ENCODE data around the gene EMP3. TPM values are rescaled to one million over a fixed set of nuclear protein-coding genes. Genes with fewer than 3 reads are reported as not detected.
"Not testable (repeated sequence)": the region's sequence is repeated elsewhere in the genome, so short reads cannot be mapped to it uniquely, and the experiment has no call there.

EMP3 gene, protein sequence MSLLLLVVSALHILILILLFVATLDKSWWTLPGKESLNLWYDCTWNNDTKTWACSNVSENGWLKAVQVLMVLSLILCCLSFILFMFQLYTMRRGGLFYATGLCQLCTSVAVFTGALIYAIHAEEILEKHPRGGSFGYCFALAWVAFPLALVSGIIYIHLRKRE
- 100 to 1,000 TPM; 110 to 113 TPM for total RNA-seq

DNA sequence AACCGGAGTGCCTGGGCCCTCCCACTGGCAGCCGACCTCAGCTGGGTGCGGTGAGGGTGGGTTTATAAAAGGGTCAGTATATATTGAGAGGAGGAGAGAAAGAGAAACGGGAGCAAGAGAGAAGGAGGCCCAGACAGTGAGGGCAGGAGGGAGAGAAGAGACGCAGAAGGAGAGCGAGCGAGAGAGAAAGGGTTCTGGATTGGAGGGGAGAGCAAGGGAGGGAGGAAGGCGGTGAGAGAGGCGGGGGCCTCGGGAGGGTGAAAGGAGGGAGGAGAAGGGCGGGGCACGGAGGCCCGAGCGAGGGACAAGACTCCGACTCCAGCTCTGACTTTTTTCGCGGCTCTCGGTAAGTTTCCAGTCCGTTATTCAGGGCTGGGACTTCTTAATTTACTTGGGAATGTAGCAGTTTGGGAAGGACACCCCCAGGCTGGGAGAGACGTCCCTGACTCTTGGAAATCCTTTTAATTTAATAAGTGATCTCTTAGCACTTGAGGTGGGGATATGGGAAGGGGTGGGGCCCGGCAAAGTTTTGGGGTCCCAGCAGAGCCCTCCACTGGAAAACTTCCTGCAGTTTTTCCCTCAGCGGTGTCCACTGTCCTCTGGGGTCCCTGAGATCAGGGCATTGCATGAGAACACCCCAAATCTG lies at the start of gene EMP3:
Gene EMP3 (plus strand): TSS at position 288 of the 646 bp plus-strand sequence. CDS start 1,293 bp downstream, outside the sequence.
- DNase-seq, result peak; percentile 92
- H3K36me3 Mint-ChIP-seq (ENCODE audit: low read depth), result peaks cover 38% of the 10 kb centered on the region
- intact Hi-C loops (cut with micrococcal nuclease), result loop anchor here (10.0 kb wide), 1 partner anchor 721 kb away; the partner anchor contains the start of gene BICRA
- H3K4me3 Mint-ChIP-seq, result peak within 1 kb of the TSS; percentile 95
- H3K27me3 Mint-ChIP-seq (ENCODE audit: low read depth), result no peaks in the 10 kb centered on the region
- peaks cover 2% of the 10 kb centered on the region for H3K9me3 Mint-ChIP-seq
- CTCF ChIA-PET, result interaction anchor here (0.6 to 10.3 kb wide), 3 partner anchors 9 to 519 kb away, joined by 3 to 131 read pairs (median 3); no protein-coding TSS in a partner anchor
- peaks cover 81% of the 10 kb centered on the region for H3K4me1 Mint-ChIP-seq (ENCODE audit: low read depth)
- peak within 1 kb of the TSS; percentile 99 for H3K27ac Mint-ChIP-seq

DNA sequence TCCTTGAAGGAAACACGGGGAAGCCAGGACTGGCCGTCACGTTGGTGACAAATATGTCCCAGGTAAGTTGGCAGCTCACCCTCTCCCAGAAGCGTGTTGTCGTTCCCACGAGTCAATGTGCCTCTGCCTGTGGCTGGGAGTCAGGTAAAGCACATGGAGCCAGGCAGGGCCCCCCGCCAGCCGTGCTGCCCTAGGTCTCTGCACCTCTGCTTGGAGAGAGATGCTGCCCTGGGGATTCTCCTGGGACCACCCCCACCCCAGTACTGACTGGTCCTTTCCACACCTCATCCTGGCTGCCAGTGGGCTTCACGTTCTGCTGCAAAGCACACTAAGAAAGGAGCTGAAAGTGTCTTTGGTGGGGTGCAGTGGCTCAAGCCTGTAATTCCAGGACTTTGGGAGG lies 45.6 kb upstream of the EMP3 start:
- H3K27me3 Mint-ChIP-seq (ENCODE audit: low read depth), result no peaks in the 10 kb centered on the region
- no peak for DNase-seq
- H3K4me1 Mint-ChIP-seq (ENCODE audit: low read depth), result no peaks in the 10 kb centered on the region
- H3K27ac Mint-ChIP-seq, result no peak overlapping the region
- intact Hi-C loops (cut with micrococcal nuclease), result no loop called here
- H3K9me3 Mint-ChIP-seq, result no peaks in the 10 kb centered on the region
- CTCF ChIA-PET, result no interaction called here
- H3K4me3 Mint-ChIP-seq, result no peak overlapping the region
- no peaks in the 10 kb centered on the region for H3K36me3 Mint-ChIP-seq (ENCODE audit: low read depth)

DNA sequence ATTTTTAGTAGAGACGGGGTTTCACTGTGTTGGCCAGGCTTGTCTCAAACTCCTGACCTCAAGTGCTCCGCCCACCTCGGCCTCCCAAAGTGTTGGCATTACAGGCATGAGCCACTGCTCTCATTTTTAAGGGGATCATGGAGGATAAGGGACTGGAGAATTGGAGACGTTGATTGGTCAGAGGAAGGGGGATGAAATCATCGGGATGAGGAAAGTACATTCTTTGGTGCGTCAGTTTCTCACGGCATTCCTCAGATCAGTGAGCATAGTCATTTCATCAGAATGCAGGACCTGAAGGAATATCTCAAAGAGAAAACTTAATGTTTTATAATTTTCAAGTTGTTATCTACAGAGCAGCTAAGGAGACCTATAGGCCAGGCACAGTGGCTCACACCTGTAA lies 41.4 kb upstream of the EMP3 start:
- Mint-ChIP-seq H3K27me3 (ENCODE audit: low read depth) (no peaks in the 10 kb centered on the region), H3K4me1 (ENCODE audit: low read depth) (no peaks in the 10 kb centered on the region), H3K36me3 (ENCODE audit: low read depth) (peaks cover 9% of the 10 kb centered on the region), H3K9me3 (peaks cover 11% of the 10 kb centered on the region), H3K27ac (no peak overlapping the region), H3K4me3 (no peak overlapping the region)
- DNase-seq, result no peak
- CTCF ChIA-PET, result no interaction called here
- intact Hi-C loops (cut with micrococcal nuclease), result no loop called here

DNA sequence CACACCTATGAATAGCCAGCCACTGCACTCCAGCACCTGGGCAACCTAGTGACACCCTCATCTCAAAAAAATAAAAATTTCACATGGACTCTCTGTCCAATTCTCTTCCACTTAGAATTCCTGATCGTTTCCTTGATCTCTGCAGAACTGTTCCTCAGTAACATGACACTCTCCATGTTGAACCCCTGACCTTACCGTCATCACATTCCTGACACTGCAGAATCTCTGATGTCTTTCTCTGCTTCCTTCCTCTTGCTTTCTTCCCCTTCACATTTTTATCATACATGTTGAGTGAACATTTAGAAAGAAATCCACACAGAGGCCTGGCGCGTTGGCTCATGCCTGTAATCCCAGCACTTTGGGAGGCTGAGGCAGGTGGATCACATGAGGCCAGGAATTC lies 40.5 kb upstream of the EMP3 start:
- Mint-ChIP-seq H3K27me3 (ENCODE audit: low read depth) (no peaks in the 10 kb centered on the region), H3K27ac (no peak overlapping the region), H3K4me3 (no peak overlapping the region), H3K4me1 (ENCODE audit: low read depth) (no peaks in the 10 kb centered on the region), H3K9me3 (peaks cover 11% of the 10 kb centered on the region), H3K36me3 (ENCODE audit: low read depth) (peaks cover 9% of the 10 kb centered on the region)
- no peak for DNase-seq
- intact Hi-C loops (cut with micrococcal nuclease), result no loop called here
- CTCF ChIA-PET, result interaction anchor here (0.7 kb wide), 1 partner anchor 285 kb away, joined by 4 read pairs; no protein-coding TSS in a partner anchor

DNA sequence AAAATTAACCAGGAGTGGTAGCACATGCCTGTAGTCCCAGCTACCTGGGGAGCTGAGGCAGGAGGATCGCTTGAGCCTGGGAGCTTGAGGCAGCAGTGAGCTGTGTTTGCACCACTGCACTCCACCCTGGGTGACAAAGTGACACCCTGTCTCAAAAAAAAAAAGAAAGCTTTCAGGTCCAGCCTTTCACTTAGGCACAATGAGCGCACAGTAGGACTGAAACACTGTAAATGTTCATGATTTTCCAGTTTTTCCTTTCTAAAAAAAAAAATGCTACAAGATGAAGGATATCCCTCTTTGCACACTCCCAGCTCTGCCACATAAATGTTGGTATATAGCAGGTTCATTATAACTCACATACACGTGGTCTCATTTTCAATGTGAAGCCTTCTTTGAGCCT lies 37.6 kb upstream of the EMP3 start:
- Mint-ChIP-seq H3K27me3 (ENCODE audit: low read depth) (no peaks in the 10 kb centered on the region), H3K4me3 (no peak overlapping the region), H3K4me1 (ENCODE audit: low read depth) (peaks cover 6% of the 10 kb centered on the region), H3K27ac (no peak overlapping the region), H3K9me3 (peaks cover 11% of the 10 kb centered on the region), H3K36me3 (ENCODE audit: low read depth) (peaks cover 9% of the 10 kb centered on the region)
- CTCF ChIA-PET, result interaction anchor here (0.6 to 1.5 kb wide), 4 partner anchors 12 to 86 kb away, joined by 4 to 8 read pairs (median 6); no protein-coding TSS in a partner anchor
- intact Hi-C loops (cut with micrococcal nuclease), result no loop called here
- DNase-seq, result no peak

DNA sequence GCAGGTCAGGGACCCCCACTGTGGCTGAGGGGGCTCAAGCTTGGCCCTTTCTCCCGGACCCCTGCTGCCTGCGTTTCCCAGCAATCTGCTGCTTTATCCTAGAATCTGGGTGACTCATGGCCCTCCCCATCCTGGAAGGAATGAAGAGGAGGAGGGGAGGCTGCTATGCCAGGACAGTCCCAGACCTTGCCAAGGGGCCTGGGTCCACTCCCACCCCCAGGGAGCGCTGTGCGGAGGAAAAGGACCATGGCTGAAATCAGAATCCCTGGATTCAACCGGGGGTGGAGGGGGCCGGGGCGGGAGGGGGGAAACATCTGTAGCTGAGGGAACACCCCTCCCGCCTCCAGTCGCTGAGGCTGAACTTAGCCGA lies 35.0 kb upstream of the EMP3 start:
- Mint-ChIP-seq H3K4me3 (no peak overlapping the region), H3K36me3 (ENCODE audit: low read depth) (peaks cover 9% of the 10 kb centered on the region)

DNA sequence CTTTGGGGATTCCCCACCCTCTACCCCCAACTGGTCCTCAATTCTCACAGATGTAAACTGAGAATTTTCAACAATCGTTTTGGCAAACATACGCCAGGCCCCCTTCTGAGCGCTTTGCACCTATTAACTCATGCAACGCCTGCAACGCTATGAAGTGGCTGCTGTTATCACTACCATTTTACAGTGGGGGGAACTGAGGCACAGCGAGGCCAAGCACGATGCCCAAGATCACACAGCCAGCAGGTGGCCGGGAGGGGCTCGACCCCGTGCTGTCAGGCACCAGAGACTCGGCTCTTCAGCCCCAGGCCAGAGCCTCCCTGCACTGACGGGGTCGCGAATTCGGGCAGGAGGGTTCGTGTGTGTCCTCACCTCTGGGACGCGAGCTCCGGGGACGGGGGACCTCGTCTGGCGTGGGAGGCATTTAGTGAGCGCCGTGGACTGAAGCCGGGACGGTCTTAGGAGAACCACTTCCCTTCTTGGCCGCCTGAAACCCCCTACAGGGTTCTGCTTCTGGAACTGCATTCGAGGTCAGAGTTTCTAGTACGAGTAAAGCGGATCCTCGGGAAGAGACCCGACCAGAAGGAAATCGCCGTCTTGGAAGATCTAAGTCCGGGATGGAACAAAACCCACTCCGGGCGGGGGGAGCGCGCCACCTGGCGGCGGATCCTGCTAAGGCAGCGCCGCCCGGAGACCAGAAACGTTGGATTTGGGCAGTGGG lies 34.4 kb upstream of the EMP3 start:
- intact Hi-C loops (cut with micrococcal nuclease), result loop anchor here (1.0 kb wide), 2 partner anchors 20 to 24 kb away; no protein-coding TSS in a partner anchor
- peak; percentile 59 for DNase-seq
- H3K27me3 Mint-ChIP-seq (ENCODE audit: low read depth), result no peaks in the 10 kb centered on the region
- CTCF ChIA-PET, result interaction anchor here (0.6 to 5.8 kb wide), 3 partner anchors 10 to 23 kb away, joined by 3 to 69 read pairs (median 3); partner anchors contain the start of gene ZNF114
- peaks cover 11% of the 10 kb centered on the region for H3K9me3 Mint-ChIP-seq
- no peak overlapping the region for H3K27ac Mint-ChIP-seq
- H3K36me3 Mint-ChIP-seq (ENCODE audit: low read depth), result peaks cover 9% of the 10 kb centered on the region
- peak overlapping the region; percentile 74 for H3K4me3 Mint-ChIP-seq
- peaks cover 6% of the 10 kb centered on the region for H3K4me1 Mint-ChIP-seq (ENCODE audit: low read depth)

More for the DNA sequence above, 35.0 kb upstream of the EMP3 start:
- Mint-ChIP-seq H3K9me3 (peaks cover 11% of the 10 kb centered on the region), H3K27ac (no peak overlapping the region), H3K27me3 (ENCODE audit: low read depth) (no peaks in the 10 kb centered on the region), H3K4me1 (ENCODE audit: low read depth) (peaks cover 6% of the 10 kb centered on the region)
- no peak for DNase-seq
- CTCF ChIA-PET, result interaction anchor here (0.6 to 5.8 kb wide), 4 partner anchors 9 to 164 kb away, joined by 3 to 69 read pairs (median 4); partner anchors contain the start of gene ZNF114
- intact Hi-C loops (cut with micrococcal nuclease), result no loop called here

DNA sequence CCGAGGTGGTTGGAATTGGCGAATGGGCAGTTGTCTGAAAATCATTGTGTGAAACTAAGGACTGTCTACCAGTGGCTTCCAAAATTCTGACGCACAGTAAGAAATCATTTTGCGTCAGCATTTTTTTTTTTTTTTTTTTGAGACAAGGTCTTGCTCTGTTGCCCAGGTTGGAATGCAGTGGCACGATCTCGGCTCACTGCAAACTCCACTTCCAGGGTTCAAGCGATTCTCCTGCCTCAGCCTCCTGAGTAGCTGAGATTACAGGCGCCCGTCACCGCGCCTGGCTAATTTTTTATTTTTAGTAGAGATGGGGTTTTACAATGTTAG lies 33.9 kb upstream of the EMP3 start:
- H3K9me3 Mint-ChIP-seq; H3K36me3 Mint-ChIP-seq (ENCODE audit: low read depth); H3K27ac Mint-ChIP-seq; H3K4me1 Mint-ChIP-seq (ENCODE audit: low read depth); DNase-seq; H3K27me3 Mint-ChIP-seq (ENCODE audit: low read depth): not testable (repeated sequence)
- intact Hi-C loops (cut with micrococcal nuclease), result loop anchor here (1.0 kb wide), 2 partner anchors 20 to 24 kb away; no protein-coding TSS in a partner anchor
- peak overlapping the region; percentile 74 for H3K4me3 Mint-ChIP-seq
- CTCF ChIA-PET, result interaction anchor here (0.7 to 5.8 kb wide), 5 partner anchors 15 to 1005 kb away, joined by 3 to 69 read pairs (median 3); partner anchors contain the start of gene ZNF114

DNA sequence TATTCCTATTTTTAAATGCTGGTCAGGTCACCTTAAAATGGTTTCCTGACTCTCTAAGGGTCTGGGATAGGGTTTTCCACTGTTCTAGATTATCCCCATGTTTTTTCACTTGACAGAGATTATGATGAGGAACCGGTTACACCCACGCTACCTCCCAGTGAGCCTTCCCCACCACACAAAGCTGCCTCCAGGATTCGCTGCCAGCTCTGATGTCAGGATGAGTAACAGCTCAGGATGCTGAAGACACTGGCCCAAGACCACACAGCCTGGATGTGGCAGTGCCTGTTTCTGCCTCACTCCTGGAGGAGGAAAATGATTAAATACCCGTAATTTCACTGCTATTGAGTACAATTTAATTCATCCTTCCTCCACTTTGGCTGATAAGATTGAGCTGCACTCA lies 32.6 kb upstream of the EMP3 start:
- DNase-seq, result no peak
- H3K4me1 Mint-ChIP-seq (ENCODE audit: low read depth), result peaks cover 6% of the 10 kb centered on the region
- no peak overlapping the region for H3K4me3 Mint-ChIP-seq
- no peaks in the 10 kb centered on the region for H3K27me3 Mint-ChIP-seq (ENCODE audit: low read depth)
- intact Hi-C loops (cut with micrococcal nuclease), result no loop called here
- no peak overlapping the region for H3K27ac Mint-ChIP-seq
- CTCF ChIA-PET, result interaction anchor here (0.9 to 5.8 kb wide), 6 partner anchors 12 to 139 kb away, joined by 3 to 69 read pairs (median 4); partner anchors contain the start of genes SYNGR4 and ZNF114
- no peaks in the 10 kb centered on the region for H3K36me3 Mint-ChIP-seq (ENCODE audit: low read depth)
- H3K9me3 Mint-ChIP-seq, result no peaks in the 10 kb centered on the region

DNA sequence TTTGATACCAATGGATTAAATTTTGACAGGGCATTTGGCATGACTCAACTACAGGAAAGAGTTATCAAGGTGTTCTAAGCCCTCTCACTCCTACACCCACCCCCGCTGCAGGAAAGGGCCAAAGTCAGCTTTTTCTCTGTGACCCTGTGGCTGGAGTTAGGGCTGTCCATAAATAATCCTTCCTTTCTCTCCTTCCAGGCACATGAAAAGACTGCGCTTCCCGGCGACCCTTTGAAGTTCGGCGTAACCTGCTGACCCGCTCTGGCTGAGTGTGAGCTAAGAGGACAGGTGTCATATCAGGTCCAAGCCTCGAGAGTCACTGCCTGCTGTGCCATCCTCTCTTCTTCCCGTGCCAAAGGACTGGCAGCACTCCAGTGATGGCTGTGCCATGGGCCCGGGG lies 29.9 kb upstream of the EMP3 start:
- Mint-ChIP-seq H3K27me3 (ENCODE audit: low read depth) (no peaks in the 10 kb centered on the region), H3K27ac (no peak overlapping the region), H3K4me3 (no peak overlapping the region), H3K9me3 (no peaks in the 10 kb centered on the region), H3K36me3 (ENCODE audit: low read depth) (no peaks in the 10 kb centered on the region), H3K4me1 (ENCODE audit: low read depth) (peaks cover 6% of the 10 kb centered on the region)
- no peak for DNase-seq
- CTCF ChIA-PET, result no interaction called here
- intact Hi-C loops (cut with micrococcal nuclease), result no loop called here

DNA sequence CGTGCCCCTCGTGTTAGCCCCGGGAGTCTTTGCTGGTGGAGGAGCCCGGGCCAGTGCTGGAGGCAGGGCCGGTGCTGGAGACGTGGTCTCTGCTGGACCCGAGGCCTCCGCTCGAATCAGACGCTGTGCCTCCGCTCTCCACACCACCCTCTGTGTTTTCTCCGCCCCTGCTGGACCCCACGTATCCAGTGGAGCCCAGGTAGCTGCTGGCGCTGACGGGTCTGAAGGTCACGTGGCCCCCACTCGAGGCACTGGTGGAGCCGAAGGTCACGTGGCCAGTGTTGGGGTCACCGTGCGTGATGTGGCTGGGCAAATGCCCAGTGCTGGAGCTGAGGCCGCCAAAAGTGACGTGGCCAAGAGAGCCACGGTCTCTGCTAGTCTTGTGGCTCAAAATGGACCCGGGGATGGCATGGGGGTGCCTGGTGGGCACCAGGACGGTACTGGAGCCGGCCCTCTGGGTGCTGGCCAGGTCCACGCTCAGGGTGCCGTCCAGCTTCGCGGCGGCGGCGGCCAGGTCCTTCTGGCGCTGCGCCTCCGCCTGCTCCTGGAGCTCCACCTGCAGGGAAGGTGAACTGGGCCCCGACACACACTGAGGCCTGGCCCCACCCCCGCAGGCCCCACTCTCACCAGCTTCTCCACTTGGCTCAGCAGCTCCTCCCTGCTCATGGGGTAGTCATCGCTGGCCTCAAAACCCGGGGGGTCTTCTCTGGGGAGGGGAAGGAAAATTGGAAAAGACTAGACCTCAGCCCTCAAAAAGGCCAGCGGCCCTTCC lies 28.2 kb upstream of the EMP3 start:
- CTCF ChIA-PET, result interaction anchor here (0.6 kb wide), 1 partner anchor 299 kb away, joined by 4 read pairs; no protein-coding TSS in a partner anchor
- H3K27ac Mint-ChIP-seq, result no peak overlapping the region
- intact Hi-C loops (cut with micrococcal nuclease), result no loop called here

DNA sequence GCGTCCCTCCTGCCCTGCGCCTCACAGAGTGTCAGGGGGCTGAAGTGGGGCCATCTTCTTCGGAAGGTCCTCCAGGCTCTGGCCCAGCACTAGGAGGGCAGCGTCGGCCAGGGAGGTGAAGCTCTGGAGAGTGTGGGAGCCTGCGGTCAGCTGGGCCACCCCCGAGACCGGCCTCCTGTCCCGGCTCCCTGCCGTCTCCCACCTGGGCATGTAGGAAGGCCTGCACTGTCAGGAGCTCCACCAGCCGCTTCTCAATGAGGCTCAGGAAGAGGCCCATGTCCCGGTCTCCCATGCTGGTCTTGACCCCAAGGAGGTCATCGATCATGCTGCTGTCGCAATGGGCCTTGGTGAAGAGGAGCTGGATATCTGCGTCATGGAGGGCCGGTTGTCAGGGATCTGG lies 27.4 kb upstream of the EMP3 start:
- Mint-ChIP-seq H3K27me3 (ENCODE audit: low read depth) (no peaks in the 10 kb centered on the region), H3K27ac (no peak overlapping the region), H3K4me1 (ENCODE audit: low read depth) (no peaks in the 10 kb centered on the region), H3K4me3 (no peak overlapping the region), H3K9me3 (no peaks in the 10 kb centered on the region), H3K36me3 (ENCODE audit: low read depth) (no peaks in the 10 kb centered on the region)
- DNase-seq, result no peak
- intact Hi-C loops (cut with micrococcal nuclease), result no loop called here
- CTCF ChIA-PET, result interaction anchor here (0.6 kb wide), 1 partner anchor 332 kb away, joined by 4 read pairs; no protein-coding TSS in a partner anchor

More for the DNA sequence above, 28.2 kb upstream of the EMP3 start:
- Mint-ChIP-seq H3K4me1 (ENCODE audit: low read depth) (no peaks in the 10 kb centered on the region), H3K9me3 (no peaks in the 10 kb centered on the region), H3K27me3 (ENCODE audit: low read depth) (no peaks in the 10 kb centered on the region), H3K4me3 (no peak overlapping the region), H3K36me3 (ENCODE audit: low read depth) (no peaks in the 10 kb centered on the region)
- no peak for DNase-seq

Data from activated naive CD4-positive, alpha-beta T cell treated with anti-CD3 and anti-CD28 coated beads for 36 hours (primary cell).